ENCODE results near the gene KHDC1.
"Not testable (repeated sequence)": the region's sequence is repeated elsewhere in the genome, so short reads cannot be mapped to it uniquely, and the experiment has no call there.

KHDC1 gene

DNA sequence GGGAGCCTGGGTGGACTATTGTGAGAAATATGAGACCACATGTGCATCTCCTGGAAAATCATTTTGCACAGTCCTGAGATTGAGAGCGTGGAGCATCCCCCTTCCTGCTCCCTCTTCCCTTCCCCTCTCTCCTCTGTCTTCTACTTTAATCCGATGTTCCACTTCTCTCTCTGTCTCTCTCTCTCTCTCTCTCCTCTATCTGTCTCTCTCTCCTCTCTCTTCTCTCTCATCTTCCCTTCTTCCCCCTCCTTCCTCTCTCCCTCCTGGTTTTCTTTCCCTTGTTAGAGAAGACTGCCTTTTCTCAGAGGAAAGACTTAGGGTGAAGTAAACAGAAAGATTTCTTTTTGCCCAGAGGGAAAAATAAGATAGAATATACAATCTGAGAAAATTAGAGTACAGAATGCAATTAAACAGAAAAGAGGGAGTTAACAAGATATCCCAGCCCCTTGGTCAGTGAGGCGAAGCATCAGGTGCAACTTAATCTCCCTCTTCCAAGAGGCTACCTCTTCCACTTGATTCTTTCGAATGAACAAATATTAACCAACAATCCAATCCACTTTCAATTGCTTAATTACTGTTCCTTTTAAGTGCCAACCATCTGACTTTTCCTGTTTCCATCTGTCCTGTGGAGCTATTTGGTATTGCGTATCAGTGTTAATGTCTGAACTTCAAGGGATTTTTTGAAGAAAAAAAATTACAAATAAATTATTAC lies 14.6 kb downstream of the KHDC1 start:
- DNase-seq, result peak; percentile 7

DNA sequence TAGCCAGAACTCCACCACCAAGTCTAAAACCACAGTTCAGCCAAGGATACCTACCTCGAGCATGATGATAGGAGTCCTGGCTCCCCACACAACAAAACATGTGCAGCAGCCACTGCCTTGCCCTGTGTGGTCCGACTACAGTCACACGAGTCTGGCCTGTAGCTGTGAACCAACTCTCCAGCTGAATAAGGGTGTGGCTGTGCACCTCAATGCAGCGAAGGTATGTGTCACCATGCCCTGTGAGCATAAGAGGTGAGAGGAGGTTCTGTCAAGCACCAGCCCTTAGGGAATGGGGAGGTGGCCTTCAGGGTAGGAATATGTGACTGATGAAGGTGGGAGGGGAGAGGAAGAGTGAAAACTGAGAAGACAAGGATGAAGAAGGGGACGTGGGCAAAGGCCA lies 21.0 kb downstream of the KHDC1 start:
- no peak for DNase-seq

DNA sequence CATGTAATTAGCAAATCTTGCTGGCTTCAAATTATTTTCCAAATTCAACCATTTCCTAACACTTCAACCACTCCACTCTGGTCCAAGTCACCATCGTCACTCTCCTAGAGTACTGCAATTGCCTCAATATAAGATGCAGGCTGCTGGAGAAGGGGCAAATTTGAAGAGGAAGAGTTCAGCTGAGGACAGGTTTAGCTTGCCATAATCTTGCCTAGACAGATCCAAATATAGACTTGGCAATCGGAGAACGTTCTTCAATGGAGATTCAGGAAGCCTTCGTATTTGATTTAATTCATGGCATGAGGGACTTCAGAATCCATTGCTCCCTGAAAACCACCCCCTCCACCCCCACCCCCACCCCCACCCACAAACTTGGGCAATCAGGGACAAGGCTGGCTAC lies 22.3 kb downstream of the KHDC1 start:
- DNase-seq, result no peak

DNA sequence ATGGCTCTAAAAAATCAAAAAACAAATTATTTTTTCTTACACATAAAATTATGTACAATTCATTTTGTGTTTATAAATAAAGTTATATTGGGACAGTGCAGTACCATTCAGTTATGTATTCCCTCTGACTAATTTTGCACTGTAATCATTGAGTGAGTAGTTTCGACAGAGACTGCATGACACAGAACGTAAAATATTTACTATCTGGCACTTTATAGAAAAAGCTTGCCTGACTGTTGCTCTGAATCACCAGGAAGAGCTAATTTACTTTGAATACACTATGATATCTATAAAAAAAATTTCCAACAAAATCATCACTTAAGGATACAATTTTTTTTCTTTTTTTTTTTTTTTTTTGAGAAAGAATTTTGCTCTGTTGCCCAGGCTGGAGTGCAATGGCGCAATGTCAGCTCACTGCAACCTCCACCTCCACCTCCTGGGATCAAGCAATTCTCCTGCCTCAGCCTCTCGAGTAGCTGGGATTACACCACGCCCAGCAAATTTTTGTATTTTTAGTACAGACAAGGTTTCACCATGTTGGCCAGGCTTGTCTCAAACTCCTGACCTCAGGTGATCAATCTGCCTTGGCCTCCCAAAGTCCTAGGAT lies 26.7 kb downstream of the KHDC1 start:
- no peak for DNase-seq

DNA sequence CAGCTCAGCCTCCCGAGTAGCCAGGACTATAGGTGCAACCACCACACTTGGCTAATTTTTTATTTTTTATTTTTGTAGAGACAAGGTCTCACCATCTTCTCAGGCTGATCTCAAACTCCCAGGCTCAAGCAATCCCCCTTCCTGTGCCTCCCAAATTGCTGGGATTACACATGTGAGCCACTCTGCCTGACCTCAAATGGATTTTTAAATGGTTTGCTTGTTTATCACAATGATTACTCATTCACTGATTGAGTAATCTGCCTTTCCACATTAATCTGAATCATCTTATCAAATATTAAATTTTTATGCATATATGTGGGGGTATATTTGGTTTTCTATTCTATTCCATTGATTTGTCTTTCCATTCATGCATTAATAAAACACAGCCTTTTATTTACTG lies 28.3 kb downstream of the KHDC1 start:
- no peak for DNase-seq

DNA sequence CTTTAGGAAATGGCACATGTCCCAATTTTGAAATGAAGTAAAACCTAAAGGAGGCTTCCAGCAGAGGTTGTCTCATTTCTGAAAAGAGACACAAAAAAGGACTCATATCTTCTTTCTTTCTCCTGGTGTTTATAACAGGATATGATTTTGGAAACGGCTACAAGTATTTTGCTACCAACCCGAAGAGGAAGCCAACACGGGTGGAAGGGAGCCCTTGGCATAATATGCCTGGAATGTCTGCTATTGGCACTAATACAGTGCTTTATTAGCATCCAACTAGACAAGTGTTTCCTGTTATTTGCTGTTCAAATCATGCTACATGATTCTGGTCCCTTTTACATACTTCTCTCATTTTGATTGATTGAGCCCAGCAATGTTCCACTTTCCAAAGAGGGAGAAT lies 29.0 kb downstream of the KHDC1 start:
- not testable (repeated sequence) for DNase-seq

DNA sequence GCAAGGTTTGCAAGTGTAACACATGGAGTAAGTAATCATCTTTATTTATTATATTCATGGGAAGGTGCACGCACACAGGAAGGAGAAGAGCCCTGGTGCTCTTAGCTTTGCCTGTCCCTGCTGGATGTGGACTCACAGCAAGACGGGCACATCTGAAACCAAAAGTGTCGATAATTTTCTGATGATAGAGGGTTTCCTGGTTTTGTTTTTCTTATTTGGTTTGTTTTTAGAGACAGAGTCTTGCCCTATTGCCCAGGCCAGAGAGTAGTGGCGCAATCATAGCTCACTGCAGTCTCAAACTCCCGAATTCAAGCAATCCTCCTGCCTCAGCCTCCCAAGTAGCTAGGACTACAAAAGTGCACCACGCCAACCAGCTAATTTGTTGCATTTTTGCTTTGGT lies 29.9 kb downstream of the KHDC1 start:
- DNase-seq, result no peak

DNA sequence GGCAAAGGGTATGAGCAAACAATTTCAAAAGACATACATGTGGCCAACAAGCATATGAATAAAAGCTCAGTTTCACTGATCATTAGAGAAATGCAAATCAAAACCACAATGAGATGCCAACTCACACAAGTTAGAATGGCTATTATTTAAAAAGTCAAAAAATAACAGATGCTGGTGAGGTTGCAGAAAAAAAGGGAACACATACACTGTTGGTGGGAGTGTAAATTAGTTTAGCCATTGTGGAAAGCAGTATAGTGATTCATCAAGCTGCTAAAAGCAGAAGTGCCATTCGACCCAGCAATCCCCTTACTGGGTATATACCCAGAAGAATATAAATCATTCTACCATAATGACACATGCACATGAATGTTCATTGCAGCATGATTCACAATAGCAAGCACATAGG lies 31.0 kb downstream of the KHDC1 start:
- no peak for DNase-seq

DNA sequence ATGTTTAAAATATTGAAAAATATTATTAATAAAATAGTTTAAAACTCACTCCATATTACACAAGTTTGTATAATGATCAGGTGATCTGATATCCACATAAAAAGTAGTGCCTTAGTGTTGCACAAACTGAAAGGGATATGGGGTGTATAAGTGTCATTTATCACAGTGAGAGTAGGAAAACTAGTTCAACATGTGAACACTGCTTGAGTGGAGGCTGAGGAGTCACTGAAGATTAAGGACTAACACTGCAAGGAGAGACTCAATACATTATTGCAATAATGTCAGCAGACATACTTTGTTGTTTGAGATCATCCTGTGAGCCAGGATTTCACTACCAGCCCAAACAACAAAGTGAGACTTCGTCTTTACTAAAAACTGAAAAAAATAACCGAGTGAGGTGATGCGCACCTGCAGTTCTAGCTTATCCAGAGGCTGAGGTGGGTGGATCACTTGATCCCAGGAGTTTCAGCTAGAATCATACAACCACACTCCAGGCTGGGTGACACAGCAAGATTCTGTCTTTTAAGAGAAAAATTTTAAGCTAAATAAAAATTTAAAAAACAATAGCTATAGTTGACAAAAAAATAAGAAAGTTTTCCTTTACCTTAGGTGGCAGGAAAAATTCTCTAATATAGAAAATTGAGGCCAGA lies 35.3 kb downstream of the KHDC1 start:
- no peak for DNase-seq

DNA sequence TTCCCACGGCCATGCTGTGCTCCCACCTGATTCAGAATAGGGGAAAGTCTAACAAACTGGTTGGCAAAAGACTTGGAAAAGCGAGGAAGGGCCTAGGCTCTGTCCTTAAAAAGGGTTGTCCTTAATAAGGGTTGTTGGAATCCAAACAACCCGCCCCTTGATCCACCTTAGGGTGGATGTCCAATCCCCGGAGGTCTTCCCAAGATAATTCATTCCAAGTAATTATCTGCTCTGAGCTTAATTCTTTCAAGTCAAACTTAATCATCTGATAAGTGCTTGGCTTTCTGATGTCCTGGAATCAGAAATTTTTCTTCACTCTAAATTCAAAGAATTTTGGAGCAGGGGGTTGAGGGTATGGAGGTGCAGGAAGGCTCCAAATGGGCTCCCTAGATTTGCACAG lies 37.6 kb downstream of the KHDC1 start, which contains the start of gene KHDC1L:
KHDC1L (minus strand) TSS at position 101 of the 400 bp plus-strand sequence; CDS start at position 13, 88 bp downstream.
- DNase-seq, result no peak

DNA sequence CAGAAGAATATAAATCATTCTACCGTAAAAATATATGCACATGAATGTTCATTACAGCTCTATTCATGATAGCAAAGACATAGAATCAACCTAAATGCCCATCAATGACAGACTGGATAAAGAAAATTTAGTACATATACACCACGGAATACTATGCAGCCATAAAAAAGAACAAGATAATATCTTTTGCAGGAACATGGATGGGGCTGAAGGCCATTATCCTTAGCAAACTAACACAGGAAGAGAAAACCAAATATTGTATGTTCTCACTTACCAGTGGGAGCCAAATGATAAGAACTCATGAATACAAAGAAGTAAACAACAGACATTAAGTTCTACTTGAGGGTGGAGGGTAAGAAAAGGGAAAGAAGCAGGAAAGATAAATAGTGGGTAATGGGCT lies 46.1 kb downstream of the KHDC1 start:
- no peak for DNase-seq

DNA sequence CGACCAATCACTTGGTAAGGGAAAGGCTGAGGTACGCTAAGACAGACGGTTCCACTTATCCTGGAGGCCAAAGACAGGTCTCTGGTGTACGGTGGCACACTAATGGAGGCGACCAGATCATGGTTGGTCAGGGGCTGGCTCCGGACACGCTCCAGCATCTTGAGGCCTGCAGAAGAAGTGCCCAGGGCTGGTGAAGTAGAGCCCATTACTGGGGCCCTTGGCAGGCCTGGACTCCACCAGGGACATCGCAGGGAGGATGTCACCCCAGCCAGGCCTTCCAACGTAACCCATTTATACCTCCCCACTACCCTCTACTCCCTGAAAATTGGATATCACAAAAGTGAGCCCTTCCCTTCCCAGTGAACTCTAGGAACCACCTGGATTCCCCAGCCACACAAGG lies 53.9 kb downstream of the KHDC1 start:
- DNase-seq, result no peak

DNA sequence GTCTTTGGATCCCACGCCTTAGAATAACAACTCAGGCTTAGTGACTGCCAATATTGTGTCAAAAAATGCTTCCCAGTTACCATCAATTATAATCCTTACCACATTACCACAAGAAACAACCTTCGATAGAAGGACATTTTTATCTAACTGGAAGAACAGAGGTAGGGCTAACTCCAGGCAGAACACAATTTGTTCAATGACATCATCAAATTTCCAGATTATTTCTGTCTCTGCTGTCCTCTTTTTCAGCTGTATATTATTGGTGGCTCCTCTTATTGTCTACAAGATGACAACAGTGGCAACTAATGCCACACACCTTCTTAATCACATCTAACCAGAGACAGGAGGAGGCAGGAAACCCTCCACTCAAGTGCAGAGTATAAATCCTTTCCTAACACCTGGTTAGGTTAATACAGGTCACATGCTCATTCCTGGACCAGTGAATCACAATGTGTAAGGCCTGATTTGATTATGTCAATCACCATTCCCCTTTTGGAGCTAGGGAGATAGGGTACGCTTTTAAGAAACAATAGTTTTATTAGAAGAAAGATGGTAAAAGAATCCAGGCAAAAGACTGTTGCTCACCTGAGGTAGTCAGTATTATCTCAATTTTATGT lies 55.7 kb downstream of the KHDC1 start:
- no peak for DNase-seq

DNA sequence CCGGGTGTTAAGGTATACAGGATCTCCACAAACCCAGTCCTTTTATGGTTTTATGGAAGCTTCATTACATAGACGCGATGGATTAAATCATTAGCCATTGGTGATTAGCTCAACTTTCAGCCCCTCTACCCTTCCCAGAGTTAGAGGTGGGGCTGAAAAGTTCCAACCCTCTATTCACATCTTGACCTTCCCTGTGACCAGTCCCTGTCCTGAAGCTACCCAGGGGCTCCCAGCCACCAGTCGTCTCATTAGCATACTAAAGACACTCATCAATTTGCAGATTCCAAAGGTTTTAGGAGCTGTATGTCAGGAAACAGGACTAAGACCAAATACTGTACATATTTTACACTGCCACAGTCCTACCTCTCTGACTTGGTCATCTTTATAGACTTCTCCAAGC lies 58.7 kb downstream of the KHDC1 start:
- DNase-seq, result no peak

DNA sequence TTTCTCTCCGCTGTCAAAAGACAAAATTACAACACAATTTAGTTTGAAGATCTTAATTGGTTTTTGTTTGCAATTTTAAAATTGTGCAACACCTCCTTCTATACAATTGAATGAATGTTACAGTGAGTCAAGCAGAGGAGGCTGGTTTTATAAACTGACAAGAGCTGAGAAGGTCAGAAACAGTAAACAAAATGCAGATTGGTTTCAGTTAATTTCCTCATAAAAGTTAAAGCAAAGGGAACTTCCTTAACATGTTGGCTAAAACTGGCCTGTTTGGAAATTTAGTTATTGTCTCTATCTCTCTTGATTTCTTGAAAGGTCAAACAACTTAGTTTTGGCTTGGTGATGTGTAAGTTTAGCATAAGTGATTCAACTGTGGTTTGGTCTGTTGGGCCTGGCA lies 59.9 kb downstream of the KHDC1 start:
- no peak for DNase-seq

DNA sequence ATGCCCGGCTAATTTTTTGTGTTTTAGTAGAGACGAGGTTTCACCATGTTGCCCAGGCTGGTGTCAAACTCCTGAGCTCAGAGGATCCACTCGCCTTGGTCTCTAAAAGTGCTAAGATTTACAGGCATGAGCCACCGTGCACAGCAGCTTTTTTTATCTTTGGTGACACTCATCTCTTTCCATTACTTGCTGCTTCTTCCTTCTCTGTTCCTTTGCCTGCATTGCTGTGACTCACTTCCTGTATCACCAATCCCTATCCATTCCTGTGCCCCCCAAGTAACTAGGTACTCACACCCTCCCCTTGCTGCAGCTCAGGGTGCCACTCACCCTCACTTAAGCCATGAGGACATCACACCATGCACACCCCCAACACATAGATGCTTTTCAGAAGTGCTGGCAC lies 62.3 kb downstream of the KHDC1 start:
- no peak for DNase-seq

DNA sequence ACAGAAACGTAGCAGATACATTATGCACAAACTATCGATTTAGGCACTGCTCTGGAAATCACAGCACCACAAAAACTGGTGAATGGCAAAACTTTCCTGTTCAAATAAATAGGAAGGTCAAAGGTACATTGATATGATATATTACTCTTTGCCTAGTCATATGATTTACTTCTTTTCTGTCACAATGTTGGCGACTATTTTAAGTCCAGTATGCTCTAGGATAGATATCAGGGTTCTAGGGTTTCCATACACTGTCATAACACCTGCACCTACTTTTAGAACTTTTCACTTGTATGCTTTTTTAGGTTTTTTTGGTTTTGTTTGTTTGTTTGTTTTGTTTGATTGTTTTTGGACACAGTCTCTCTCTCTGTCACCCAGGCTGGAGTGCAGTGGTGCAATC lies 62.7 kb downstream of the KHDC1 start:
- no peak for DNase-seq

DNA sequence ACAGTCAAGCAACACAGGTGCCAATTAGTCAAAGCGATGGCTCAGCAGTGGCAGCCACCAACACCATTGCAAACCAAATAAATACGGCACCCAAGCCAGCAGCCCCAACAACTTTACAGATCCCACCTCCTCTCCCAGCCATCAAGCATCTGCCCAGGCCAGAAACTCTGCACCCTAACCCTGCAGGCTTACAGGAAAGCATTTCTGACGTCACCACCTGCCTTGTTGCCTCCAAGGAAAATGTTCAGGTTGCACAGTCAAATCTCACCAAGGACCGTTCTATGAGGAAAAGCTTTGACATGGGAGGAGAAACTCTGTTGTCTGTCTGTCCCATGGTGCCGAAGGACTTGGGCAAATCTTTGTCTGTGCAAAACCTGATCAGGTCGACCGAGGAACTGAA lies 68.3 kb downstream of the KHDC1 start:
- DNase-seq, result no peak

DNA sequence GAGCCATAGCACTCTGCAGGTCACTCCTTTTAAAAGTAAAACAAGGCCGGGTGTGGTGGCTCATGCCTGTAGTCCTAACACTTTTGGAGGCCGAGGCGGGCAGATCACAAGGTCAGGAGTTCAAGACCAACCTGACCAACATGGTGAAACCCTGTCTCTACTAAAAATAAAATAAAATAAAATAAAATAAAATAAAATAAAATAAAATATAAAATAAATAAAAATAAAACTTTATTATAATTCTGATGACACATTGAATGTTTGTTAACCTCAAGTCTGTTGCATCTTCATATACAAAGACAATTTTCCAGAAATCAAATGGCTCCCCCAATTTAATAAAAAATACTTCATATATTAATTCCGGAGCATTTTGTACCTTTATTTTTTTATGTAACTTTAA lies 69.7 kb downstream of the KHDC1 start:
- not testable (repeated sequence) for DNase-seq

All from NCI-H2029 (cell line).